ENCODE data around the gene TCEAL4. TPM values are rescaled to one million over a fixed set of nuclear protein-coding genes. Genes with fewer than 3 reads are reported as not detected.
"Not testable (repeated sequence)": the region's sequence is repeated elsewhere in the genome, so short reads cannot be mapped to it uniquely, and the experiment has no call there.

The TCEAL4 gene
- total RNA-seq, 4 donors from 2014 or later, result 63.7 to 98.8 (median 80.4) TPM

DNA sequence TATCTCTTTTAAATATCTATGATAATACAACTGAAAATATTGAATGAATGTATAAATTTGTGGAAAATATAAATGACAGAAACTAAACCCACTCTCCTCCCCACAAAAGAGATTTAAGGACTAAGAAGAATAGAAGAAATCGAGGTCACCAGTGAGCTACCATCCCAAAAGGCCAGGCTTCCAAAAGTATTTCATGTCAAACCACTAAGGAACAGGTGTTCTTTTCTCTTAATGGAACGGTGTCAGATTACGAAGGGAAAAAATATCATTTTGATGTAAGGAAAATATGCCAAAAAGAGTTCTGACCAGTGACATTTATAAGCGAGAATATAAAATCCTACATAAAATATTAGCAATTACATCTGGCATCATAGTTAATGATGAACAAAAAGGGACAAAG, 13.6 kb upstream of the TCEAL4 start:
- intact Hi-C loops (cut with DNase I; ENCODE audit: low total_unique reads), result no loop called here
- no peak overlapping the region for H3K4me3 ChIP-seq (ENCODE audit: low read depth, poor library complexity, severe bottlenecking)
- WGBS, 2 donors, result 70 to 84% methylated on average over 4 of the region's 4 CpGs
- no peak for DNase-seq (ENCODE audit: low spot score in 2 of 2)
- TF ChIP-seq, protein P1, sequence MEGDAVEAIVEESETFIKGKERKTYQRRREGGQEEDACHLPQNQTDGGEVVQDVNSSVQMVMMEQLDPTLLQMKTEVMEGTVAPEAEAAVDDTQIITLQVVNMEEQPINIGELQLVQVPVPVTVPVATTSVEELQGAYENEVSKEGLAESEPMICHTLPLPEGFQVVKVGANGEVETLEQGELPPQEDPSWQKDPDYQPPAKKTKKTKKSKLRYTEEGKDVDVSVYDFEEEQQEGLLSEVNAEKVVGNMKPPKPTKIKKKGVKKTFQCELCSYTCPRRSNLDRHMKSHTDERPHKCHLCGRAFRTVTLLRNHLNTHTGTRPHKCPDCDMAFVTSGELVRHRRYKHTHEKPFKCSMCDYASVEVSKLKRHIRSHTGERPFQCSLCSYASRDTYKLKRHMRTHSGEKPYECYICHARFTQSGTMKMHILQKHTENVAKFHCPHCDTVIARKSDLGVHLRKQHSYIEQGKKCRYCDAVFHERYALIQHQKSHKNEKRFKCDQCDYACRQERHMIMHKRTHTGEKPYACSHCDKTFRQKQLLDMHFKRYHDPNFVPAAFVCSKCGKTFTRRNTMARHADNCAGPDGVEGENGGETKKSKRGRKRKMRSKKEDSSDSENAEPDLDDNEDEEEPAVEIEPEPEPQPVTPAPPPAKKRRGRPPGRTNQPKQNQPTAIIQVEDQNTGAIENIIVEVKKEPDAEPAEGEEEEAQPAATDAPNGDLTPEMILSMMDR (IDR thresholded peaks at IDR 0.05), result no peak
- no peak for TF ChIP-seq POLR2A (IDR thresholded peaks at IDR 0.05)

DNA sequence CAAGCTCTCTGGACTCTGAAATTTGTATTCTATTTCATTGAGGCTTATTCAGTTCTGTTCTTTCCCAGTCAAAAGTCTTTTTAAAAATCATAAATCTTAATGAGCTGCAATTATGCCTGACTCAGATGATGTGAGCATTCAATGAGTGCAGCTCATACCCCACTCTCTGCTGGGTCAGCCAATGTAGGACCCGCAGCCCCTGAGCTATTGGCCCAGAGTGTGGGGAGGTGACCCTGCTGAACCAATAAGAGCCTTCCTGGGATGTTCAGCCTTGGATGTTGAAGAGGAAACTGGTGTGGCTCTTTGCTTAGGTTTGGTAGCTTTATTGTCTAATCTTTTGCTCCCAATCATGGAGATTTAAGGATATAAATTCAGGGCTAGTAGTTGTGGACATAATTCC, 12.1 kb upstream of the TCEAL4 start:
- WGBS, 2 donors, result 56 to 100% methylated on average over 1 of the region's 1 CpG
- no peak for DNase-seq (ENCODE audit: low spot score in 2 of 2)
- H3K4me3 ChIP-seq (ENCODE audit: low read depth, poor library complexity, severe bottlenecking), result no peak overlapping the region
- TF ChIP-seq, protein P1 (IDR thresholded peaks at IDR 0.05), result no peak
- no peak for TF ChIP-seq POLR2A (IDR thresholded peaks at IDR 0.05)
- intact Hi-C loops (cut with DNase I; ENCODE audit: low total_unique reads), result no loop called here

DNA sequence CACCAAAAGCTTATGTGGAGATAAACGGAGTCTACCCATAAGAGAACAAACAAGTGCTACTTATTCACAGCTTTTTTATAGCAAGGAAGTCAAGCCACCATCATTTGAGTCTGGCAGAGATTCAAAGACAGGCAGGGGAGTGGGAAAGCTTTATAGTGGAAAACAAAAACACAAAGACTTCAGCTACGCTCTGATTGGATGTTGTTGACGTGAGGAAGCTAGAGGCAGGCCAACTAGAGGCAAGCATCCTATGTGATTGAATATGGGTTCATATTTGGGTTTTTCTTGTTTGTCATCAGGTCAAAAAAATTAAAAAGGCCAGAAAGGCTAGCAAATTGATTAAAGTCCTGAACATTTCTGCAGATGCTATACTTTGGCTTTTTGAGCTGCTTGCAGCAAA, 719 bp upstream of the TCEAL4 start:
- 75 to 83% methylated on average over 3 of the region's 3 CpGs for WGBS, 2 donors
- DNase-seq (ENCODE audit: low spot score in 2 of 2), result no peak
- H3K4me3 ChIP-seq (ENCODE audit: low read depth, poor library complexity, severe bottlenecking), result no peak overlapping the region
- intact Hi-C loops (cut with DNase I; ENCODE audit: low total_unique reads), result no loop called here
- TF ChIP-seq, protein P1 (IDR thresholded peaks at IDR 0.05), result no peak
- no peak for TF ChIP-seq POLR2A (IDR thresholded peaks at IDR 0.05)

DNA sequence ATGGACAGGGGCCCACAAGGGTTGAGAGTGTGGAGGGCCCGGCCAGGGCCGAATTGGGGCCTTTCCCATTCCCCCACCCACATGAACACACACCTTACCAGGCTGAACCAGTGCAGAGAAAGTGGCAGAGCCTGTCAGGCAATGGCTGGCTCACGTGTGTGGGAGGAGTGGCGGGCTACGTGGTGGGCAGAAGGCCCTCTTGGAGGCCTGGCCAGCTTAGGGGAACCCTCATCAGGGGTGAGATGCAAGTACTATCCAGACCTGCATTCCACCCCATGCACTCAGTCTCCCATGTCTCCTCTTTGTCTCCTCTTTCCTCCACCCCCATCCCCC, 965 bp downstream of the TCEAL4 start:
- TF ChIP-seq, protein P1 (IDR thresholded peaks at IDR 0.05), result no peak
- TF ChIP-seq POLR2A (IDR thresholded peaks at IDR 0.05), result no peak
- DNase-seq (ENCODE audit: low spot score in 2 of 2), result no peak
- intact Hi-C loops (cut with DNase I; ENCODE audit: low total_unique reads), result no loop called here
- whole genome bisulfite sequencing, 2 donors, result 0 to 34% methylated on average over 3 to 5 of the region's 5 CpGs
- H3K4me3 ChIP-seq (ENCODE audit: low read depth, poor library complexity, severe bottlenecking), result peak overlapping the region; percentile 54

DNA sequence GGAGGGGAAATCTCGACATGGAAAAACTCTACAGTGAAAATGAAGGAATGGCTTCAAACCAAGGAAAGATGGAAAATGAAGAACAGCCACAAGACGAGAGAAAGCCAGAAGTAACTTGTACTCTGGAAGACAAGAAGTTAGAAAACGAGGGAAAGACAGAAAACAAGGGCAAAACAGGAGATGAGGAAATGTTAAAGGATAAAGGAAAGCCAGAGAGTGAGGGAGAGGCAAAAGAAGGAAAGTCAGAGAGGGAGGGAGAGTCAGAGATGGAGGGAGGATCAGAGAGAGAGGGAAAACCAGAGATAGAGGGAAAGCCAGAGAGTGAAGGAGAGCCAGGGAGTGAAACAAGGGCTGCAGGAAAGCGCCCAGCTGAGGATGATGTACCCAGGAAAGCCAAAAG, 1.3 kb downstream of the TCEAL4 start:
- TF ChIP-seq POLR2A (IDR thresholded peaks at IDR 0.05), result no peak
- TF ChIP-seq, protein P1 (IDR thresholded peaks at IDR 0.05), result no peak
- DNase-seq (ENCODE audit: low spot score in 2 of 2), result no peak
- WGBS, 2 donors, result 30 to 44% methylated on average over 4 of the region's 4 CpGs
- H3K4me3 ChIP-seq (ENCODE audit: low read depth, poor library complexity, severe bottlenecking), result no peak overlapping the region
- intact Hi-C loops (cut with DNase I; ENCODE audit: low total_unique reads), result no loop called here

DNA sequence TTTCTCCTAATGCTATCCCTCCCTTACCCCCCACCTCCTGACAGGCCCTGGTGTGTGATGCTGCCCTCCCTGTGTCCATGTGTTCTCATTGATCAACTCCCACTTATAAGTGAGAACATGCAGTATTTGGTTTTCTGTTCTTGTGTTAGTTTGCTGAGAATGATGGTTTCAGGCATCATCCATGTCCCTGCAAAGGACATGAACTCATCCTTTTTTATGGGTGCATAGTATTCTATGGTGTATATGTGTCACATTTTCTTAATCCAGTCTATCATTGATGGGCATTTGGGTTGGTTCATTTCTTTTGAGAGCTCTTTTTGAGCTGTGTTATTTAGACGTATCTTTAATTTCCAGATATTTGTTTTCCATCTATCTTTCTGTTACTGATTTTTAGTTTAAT, 7.0 kb downstream of the TCEAL4 start:
- DNase-seq (ENCODE audit: low spot score in 2 of 2); intact Hi-C loops (cut with DNase I; ENCODE audit: low total_unique reads); H3K4me3 ChIP-seq (ENCODE audit: low read depth, poor library complexity, severe bottlenecking): not testable (repeated sequence)
- 100% methylated on average over 1 of the region's 1 CpG for WGBS, 2 donors

DNA sequence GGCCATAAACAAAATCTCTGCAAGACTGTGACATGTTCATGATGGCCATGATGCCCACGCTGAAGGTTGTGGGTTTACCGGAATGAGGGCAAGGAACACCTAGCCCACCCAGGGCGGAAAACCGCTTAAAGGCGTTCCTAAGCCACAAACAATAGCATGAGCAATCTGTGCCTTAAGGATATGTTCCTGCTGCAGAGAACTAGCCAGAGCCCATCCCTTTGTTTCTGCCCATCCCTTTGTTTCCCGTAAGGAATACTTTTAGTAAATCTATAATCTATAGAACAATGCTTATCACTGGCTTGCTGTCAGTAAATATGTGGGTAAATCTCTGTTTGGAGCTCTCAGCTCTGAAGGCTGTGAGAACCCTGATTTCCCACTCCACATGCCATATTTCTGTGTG, 9.9 kb downstream of the TCEAL4 start:
- intact Hi-C loops (cut with DNase I; ENCODE audit: low total_unique reads); DNase-seq (ENCODE audit: low spot score in 2 of 2); H3K4me3 ChIP-seq (ENCODE audit: low read depth, poor library complexity, severe bottlenecking): not testable (repeated sequence)
- WGBS, 2 donors, result 85 to 95% methylated on average over 6 of the region's 6 CpGs
